ENCODE measurements around the gene DNAH8.

DNA sequence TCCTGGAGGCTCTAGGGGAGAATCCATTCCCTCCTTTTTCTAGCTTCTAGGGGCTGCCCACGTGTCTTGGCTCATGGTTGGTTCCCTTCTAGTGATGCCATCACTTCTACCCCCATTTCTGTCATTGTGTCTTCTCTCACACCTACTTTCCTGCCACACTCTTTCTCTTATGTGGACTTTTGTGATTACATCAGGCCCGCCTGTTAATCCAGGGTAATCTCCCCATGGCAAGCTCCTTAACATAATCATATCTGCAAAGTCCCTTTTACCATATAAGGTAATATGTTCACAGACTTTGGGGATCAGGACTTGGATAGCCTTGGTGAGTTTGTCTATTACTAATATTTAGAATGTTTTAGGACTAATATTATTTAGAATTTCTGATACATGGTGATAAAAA lies 111.9 kb downstream of the DNAH8 start:
- TF ChIP-seq, protein P1, sequence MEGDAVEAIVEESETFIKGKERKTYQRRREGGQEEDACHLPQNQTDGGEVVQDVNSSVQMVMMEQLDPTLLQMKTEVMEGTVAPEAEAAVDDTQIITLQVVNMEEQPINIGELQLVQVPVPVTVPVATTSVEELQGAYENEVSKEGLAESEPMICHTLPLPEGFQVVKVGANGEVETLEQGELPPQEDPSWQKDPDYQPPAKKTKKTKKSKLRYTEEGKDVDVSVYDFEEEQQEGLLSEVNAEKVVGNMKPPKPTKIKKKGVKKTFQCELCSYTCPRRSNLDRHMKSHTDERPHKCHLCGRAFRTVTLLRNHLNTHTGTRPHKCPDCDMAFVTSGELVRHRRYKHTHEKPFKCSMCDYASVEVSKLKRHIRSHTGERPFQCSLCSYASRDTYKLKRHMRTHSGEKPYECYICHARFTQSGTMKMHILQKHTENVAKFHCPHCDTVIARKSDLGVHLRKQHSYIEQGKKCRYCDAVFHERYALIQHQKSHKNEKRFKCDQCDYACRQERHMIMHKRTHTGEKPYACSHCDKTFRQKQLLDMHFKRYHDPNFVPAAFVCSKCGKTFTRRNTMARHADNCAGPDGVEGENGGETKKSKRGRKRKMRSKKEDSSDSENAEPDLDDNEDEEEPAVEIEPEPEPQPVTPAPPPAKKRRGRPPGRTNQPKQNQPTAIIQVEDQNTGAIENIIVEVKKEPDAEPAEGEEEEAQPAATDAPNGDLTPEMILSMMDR (IDR thresholded peaks at IDR 0.05 in 4 of 5, conservative IDR thresholded peaks at IDR 0.05 in 1 of 5): no peak
- no peak for TF ChIP-seq POLR2A (IDR thresholded peaks at IDR 0.05)

All from gastrocnemius medialis (tissue), 4 donors.